ENCODE results near the gene CEP162. TPM values are rescaled to one million over a fixed set of nuclear protein-coding genes. Genes with fewer than 3 reads are reported as not detected.

CEP162 gene
- total and polyA plus RNA-seq, 10 of the 15 experiments (the other 5 are each of a cell fraction or from before 2014, with no cell fraction given), result 2.7 to 7.9 (median 4.5) TPM

- TF ChIP-seq, protein P1, sequence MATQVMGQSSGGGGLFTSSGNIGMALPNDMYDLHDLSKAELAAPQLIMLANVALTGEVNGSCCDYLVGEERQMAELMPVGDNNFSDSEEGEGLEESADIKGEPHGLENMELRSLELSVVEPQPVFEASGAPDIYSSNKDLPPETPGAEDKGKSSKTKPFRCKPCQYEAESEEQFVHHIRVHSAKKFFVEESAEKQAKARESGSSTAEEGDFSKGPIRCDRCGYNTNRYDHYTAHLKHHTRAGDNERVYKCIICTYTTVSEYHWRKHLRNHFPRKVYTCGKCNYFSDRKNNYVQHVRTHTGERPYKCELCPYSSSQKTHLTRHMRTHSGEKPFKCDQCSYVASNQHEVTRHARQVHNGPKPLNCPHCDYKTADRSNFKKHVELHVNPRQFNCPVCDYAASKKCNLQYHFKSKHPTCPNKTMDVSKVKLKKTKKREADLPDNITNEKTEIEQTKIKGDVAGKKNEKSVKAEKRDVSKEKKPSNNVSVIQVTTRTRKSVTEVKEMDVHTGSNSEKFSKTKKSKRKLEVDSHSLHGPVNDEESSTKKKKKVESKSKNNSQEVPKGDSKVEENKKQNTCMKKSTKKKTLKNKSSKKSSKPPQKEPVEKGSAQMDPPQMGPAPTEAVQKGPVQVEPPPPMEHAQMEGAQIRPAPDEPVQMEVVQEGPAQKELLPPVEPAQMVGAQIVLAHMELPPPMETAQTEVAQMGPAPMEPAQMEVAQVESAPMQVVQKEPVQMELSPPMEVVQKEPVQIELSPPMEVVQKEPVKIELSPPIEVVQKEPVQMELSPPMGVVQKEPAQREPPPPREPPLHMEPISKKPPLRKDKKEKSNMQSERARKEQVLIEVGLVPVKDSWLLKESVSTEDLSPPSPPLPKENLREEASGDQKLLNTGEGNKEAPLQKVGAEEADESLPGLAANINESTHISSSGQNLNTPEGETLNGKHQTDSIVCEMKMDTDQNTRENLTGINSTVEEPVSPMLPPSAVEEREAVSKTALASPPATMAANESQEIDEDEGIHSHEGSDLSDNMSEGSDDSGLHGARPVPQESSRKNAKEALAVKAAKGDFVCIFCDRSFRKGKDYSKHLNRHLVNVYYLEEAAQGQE (IDR thresholded peaks at IDR 0.05; ENCODE audit: low read depth, low read length), result no peak
- no peak for TF ChIP-seq SIN3A (IDR thresholded peaks at IDR 0.05; ENCODE audit: low read depth, low read length)
These were observed 88.1 kb downstream of the CEP162 start (continued) for GRCh38 chr6:84139311-84139710.

DNA sequence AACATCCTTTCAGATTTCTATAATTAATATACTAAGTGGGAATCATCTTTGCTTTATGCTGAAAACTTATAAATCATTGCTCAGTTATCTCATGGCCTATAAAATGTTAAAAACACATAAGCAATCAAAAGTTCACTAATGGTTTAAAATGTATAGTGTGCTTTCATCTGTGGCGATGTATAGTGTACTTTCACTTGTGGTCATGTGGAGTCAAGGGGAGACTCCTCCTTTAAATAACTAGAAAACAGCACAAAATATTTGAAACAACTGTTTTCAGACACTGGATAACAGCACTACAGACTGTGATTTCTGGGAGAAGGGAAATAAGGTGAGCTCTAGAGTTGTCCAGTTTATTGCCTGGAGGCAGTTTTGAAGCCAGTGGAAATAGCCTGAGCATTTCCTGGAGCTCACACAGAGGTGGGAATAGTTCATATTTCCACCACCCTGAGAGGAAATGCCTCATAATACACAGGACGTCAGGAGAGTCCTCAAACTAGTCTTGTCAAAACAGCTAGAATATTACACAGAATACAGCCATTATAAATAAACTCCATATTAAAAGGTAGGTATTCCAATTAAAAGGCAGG lies 89.4 kb downstream of the CEP162 start:
- CTCF ChIA-PET, result interaction anchor here (1.2 to 1.4 kb wide), 2 partner anchors 9 to 23 kb away, joined by 3 to 4 read pairs; no protein-coding TSS in a partner anchor
- H3K4me1 ChIP-seq (ENCODE audit: control insufficient read depth, insufficient read depth, low read length), result no peaks in the 10 kb centered on the region
- RAD21 ChIA-PET (ENCODE audit: unreplicated experiment), result no interaction called here
- WGBS (ENCODE audit: insufficient coverage, insufficient replicate concordance, low lambda C conversion rate, missing lambda C conversion rate), result 43% methylated on average over 2 of the region's 2 CpGs
- H3K9me3 ChIP-seq (replicated peaks; ENCODE audit: control insufficient read depth, insufficient read depth, low read length), result no peaks in the 10 kb centered on the region
- intact Hi-C loops (cut with micrococcal nuclease; ENCODE audit: unreplicated experiment) (no loop called here), in situ Hi-C loops (cut with MboI) (no loop called here)
- no TSS peak for BruUV-seq (replicated peaks)
- no peaks in the 10 kb centered on the region; a peak in 1 of 4 replicates for H3K36me3 ChIP-seq (ENCODE audit: control insufficient read depth in 2 of 2, insufficient read depth in 2 of 2, low read length in 1 of 2)
- H3K79me2 ChIP-seq (ENCODE audit: control insufficient read depth, insufficient read depth, low read length), result no peaks in the 10 kb centered on the region
- no peak overlapping the region for H3K27ac ChIP-seq (ENCODE audit: control insufficient read depth, insufficient read depth)
- H3K4me2 ChIP-seq (ENCODE audit: control insufficient read depth, insufficient read depth), result no peak overlapping the region
- DNase-seq (ENCODE audit: low read depth, low spot score) (no peak), FAIRE-seq (no peak), ATAC-seq (peak; percentile 45)
- H3K27me3 ChIP-seq (replicated peaks in 1 of 2; ENCODE audit: control insufficient read depth in 2 of 2, insufficient read depth in 2 of 2, low read length in 1 of 2), result no peaks in the 10 kb centered on the region
- SMC1A ChIA-PET (ENCODE audit: uncharacterized antibody, unreplicated experiment), result no interaction called here
- no peak overlapping the region for H3K4me3 ChIP-seq
- POLR2A ChIA-PET, result no interaction called here
- no peak overlapping the region for H3K9ac ChIP-seq (ENCODE audit: control insufficient read depth, insufficient read depth, low read length)
- H2AFZ ChIP-seq (ENCODE audit: control insufficient read depth, low read depth, low read length), result no peak overlapping the region
- TF ChIP-seq SMC3 (IDR thresholded peaks at IDR 0.05; ENCODE audit: borderline replicate concordance, low read length) (no peak), SIN3A (IDR thresholded peaks at IDR 0.05; ENCODE audit: low read depth, low read length) (no peak), PKNOX1 (IDR thresholded peaks at IDR 0.05) (no peak), HDAC6 (IDR thresholded peaks at IDR 0.05; ENCODE audit: unreplicated experiment) (no peak), FOXM1 (IDR thresholded peaks at IDR 0.05; ENCODE audit: low read depth, low read length) (no peak)
- TF ChIP-seq, protein P2, sequence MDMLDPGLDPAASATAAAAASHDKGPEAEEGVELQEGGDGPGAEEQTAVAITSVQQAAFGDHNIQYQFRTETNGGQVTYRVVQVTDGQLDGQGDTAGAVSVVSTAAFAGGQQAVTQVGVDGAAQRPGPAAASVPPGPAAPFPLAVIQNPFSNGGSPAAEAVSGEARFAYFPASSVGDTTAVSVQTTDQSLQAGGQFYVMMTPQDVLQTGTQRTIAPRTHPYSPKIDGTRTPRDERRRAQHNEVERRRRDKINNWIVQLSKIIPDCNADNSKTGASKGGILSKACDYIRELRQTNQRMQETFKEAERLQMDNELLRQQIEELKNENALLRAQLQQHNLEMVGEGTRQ (IDR thresholded peaks at IDR 0.05; ENCODE audit: borderline replicate concordance, low read depth, low read length), result no peak
- TF ChIP-seq, protein P3, sequence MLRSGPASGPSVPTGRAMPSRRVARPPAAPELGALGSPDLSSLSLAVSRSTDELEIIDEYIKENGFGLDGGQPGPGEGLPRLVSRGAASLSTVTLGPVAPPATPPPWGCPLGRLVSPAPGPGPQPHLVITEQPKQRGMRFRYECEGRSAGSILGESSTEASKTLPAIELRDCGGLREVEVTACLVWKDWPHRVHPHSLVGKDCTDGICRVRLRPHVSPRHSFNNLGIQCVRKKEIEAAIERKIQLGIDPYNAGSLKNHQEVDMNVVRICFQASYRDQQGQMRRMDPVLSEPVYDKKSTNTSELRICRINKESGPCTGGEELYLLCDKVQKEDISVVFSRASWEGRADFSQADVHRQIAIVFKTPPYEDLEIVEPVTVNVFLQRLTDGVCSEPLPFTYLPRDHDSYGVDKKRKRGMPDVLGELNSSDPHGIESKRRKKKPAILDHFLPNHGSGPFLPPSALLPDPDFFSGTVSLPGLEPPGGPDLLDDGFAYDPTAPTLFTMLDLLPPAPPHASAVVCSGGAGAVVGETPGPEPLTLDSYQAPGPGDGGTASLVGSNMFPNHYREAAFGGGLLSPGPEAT (IDR thresholded peaks at IDR 0.05; ENCODE audit: low read depth), result no peak
- H4K20me1 ChIP-seq (ENCODE audit: control insufficient read depth, insufficient read depth), result no peaks in the 10 kb centered on the region
